NT2/D1 (cell line): Measurements from ENCODE around the gene SUB1.

Experiments
- SUZ12 ChIP-seq: IDR thresholded peaks from 2 replicates; pipeline ENCODE4 v1.6.1; 2011; ENCODE audit not compliant: insufficient read length, insufficient read depth; ENCODE audit errors: extremely low read depth
- YY1 ChIP-seq: IDR thresholded peaks from 2 replicates; pipeline ENCODE4 v1.6.1; 2011; ENCODE audit not compliant: insufficient read length, insufficient read depth
- ZNF274 ChIP-seq: IDR thresholded peaks from 2 replicates; pipeline ENCODE4 v1.6.1; 2011; ENCODE audit warnings: mild to moderate bottlenecking, low read depth, low read length

DNA sequence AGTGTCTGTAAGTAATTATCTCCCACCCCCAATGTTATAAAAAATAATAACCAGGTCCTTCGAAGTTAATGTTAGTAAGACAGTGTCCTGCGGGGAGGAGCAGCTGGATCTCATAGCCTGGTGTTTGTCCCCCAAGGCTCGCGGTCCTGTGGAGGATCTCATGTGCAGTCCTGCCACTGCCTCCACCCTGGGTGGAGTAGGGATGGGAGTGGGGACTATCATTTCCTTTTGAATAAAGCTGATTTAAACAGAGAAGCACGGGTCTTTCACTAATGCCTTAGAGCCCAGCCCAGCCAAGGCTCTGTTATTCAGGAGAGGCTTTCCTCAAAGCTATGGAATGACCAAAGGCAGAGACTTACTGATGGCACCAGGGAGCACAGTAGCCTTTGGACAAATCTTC, 40.2 kb downstream of the SUB1 start:
- TF ChIP-seq YY1: no peak
- no peak for TF ChIP-seq SUZ12
- TF ChIP-seq ZNF274: no peak
